PC-9 (cell line): ENCODE measurements around the gene TMEM92. TPM values are rescaled to one million over a fixed set of nuclear protein-coding genes. Genes with fewer than 3 reads are reported as not detected.

ENCODE experiments used
- BruUV-seq: library from RNA; stranded (reverse); fragments of 400-500 nt; replicated peaks from 2 replicates; lab custom pipeline; 2021; lab: Mats Ljungman, UMichigan
- CTCF ChIA-PET: fragments of 300-600 bp; sonication (Branson Sonifier 250); formaldehyde crosslinking; loops from one replicate; lab custom pipeline; 2022; ENCODE audit warnings: antibody characterized with exemption; lab: Charles Lee
- POLR2A ChIA-PET: fragments of 300-600 bp; sonication (Branson Sonifier 250); formaldehyde crosslinking; loops from one replicate; lab custom pipeline; 2022; ENCODE audit warnings: antibody characterized with exemption; ENCODE audit not compliant: unreplicated experiment; lab: Charles Lee
- DNase-seq, 2 experiments: peaks; one replicate each; pipeline versions ENCODE4 v3.0.0 to v3.0.0-alpha.2; 2015 to 2022; ENCODE audit warnings: mixed read lengths in 1 of 2
- H2AFZ ChIP-seq: fragments of 200-600 bp; sonication (generic); 2 replicates; pipeline ENCODE4 v1.8.1; 2017; ENCODE audit warnings: antibody characterized with exemption
- H3F3A ChIP-seq: fragments of 200-600 bp; sonication (generic); 2 replicates; pipeline ENCODE4 v1.8.1; 2017; ENCODE audit warnings: antibody characterized with exemption, mild to moderate bottlenecking, low read depth; ENCODE audit not compliant: insufficient read depth
- H3K27ac ChIP-seq: fragments of 200-600 bp; sonication (generic); 2 replicates; pipeline ENCODE4 v1.6.1; 2016; ENCODE audit warnings: mixed run types
- H3K27me3 ChIP-seq: fragments of 200-600 bp; sonication (generic); 2 replicates; pipeline ENCODE4 v1.6.1; 2016; ENCODE audit warnings: low read depth, mixed run types; ENCODE audit not compliant: insufficient read depth
- H3K36me3 ChIP-seq: fragments of 200-600 bp; sonication (generic); 2 replicates; pipeline ENCODE4 v1.6.1; 2016; ENCODE audit warnings: low read depth, mixed run types
- H3K4me1 ChIP-seq: fragments of 200-600 bp; sonication (generic); replicated peaks from 2 replicates; pipeline ENCODE4 v1.6.1; 2016; ENCODE audit warnings: mixed run types; ENCODE audit not compliant: insufficient read depth
- H3K4me2 ChIP-seq: fragments of 200-600 bp; sonication (generic); 2 replicates; pipeline ENCODE4 v1.6.1; 2017; ENCODE audit warnings: mixed run types
- H3K4me3 ChIP-seq: fragments of 200-600 bp; sonication (generic); 2 replicates; pipeline ENCODE4 v1.6.1; 2016; ENCODE audit warnings: mixed run types
- H3K79me2 ChIP-seq: fragments of 200-600 bp; sonication (generic); 2 replicates; pipeline ENCODE4 v1.6.1; 2017; ENCODE audit warnings: low read depth, mixed run types
- H3K9me2 ChIP-seq: fragments of 200-600 bp; sonication (generic); 2 replicates; pipeline ENCODE4 v1.8.1; 2017; ENCODE audit warnings: mild to moderate bottlenecking; ENCODE audit not compliant: insufficient read depth
- H3K9me3 ChIP-seq: fragments of 200-600 bp; sonication (generic); 2 replicates; pipeline ENCODE4 v1.8.1; 2016; ENCODE audit warnings: low read depth; ENCODE audit not compliant: insufficient read depth
- H4K20me1 ChIP-seq: fragments of 200-600 bp; sonication (generic); 2 replicates; pipeline ENCODE4 v1.8.1; 2017; ENCODE audit not compliant: insufficient read depth
- CTCF ChIP-seq: fragments of 200-600 bp; sonication (generic); conservative IDR thresholded peaks from 2 replicates; pipeline ENCODE4 v1.6.1; 2017; ENCODE audit warnings: mixed run types, antibody characterized with exemption, mild to moderate bottlenecking, moderate library complexity
- EZH2 ChIP-seq: fragments of 200-600 bp; sonication (generic); IDR thresholded peaks from 2 replicates; pipeline ENCODE4 v1.8.0; 2017; ENCODE audit warnings: antibody characterized with exemption, low read depth
- intact Hi-C: fragments of 100-400 bp; cut with micrococcal nuclease; formaldehyde crosslinking; loops from one replicate; pipeline ENCODE4 v1.10.0; 2022; ENCODE audit not compliant: unreplicated experiment
- total RNA-seq: library from RNA; stranded (reverse); gene quantifications from 2 replicates; pipeline ENCODE4 v1.2.3, GENCODE V29; 2021

The TMEM92 gene
- total RNA-seq, 1 experiment from 2014 or later, result 16.6 TPM

DNA sequence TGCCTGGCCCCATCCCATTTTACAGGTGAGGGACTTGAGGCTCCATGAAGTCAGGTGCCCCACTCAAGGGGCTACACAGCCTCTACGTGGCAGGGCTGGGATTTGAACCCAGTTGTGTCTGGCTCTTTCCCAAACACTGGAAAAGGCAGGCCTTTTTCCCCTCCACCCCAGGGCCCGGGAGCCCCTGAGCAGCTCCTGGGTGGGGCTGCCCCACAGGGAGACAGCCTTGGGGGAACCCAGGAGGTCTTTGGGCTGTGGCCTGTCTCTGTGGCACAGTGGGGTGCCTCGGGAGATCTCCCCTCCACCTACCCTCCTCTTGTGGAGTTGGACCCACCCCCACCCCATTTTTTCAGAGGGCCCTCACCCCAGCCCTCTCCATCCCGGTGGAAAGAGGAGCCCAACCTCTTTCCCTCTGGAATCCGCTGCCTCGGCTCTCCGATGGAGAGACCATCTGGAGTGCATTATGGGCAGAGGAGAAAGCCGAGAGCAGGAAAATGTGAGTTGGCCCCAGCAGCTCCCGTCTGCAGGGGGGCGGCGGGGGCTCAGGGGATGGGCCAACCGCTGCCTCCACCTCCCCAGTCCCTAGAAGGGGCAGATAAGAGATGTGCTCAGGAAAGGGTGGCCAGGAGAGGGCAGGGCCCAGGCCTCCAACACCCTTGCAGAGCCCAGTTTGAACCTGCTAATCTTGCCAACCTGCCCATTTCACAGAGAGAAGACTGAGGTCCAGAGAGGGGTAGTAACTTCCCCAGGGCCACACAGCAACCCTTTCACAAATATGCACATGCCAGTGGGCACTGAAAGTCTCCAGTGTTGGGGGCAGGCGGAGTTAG lies 15.4 kb upstream of the TMEM92 start:
- Histone ChIP-seq H2AFZ (no peak overlapping the region), H3K4me1 (0 out of 2 replicates have a peak, but pooled peaks cover 5% of the 10 kb centered on the region), H4K20me1 (no peaks in the 10 kb centered on the region), H3F3A (no peaks in the 10 kb centered on the region), H3K79me2 (no peaks in the 10 kb centered on the region), H3K9me2 (no peaks in the 10 kb centered on the region), H3K27me3 (peaks cover 7% of the 10 kb centered on the region; the same call in 1 of the 2 replicates), H3K36me3 (no peaks in the 10 kb centered on the region), H3K9me3 (no peaks in the 10 kb centered on the region), H3K4me3 (no peak overlapping the region), H3K27ac (no peak overlapping the region), H3K4me2 (no peak overlapping the region)
- CTCF ChIA-PET, result no interaction called here
- BruUV-seq, result no TSS peak
- intact Hi-C loops, result no loop called here
- POLR2A ChIA-PET, result interaction anchor here (0.7 kb wide), 1 partner anchor 269 kb away, joined by 5 read pairs; no protein-coding TSS in a partner anchor
- TF ChIP-seq CTCF, result no peak
- TF ChIP-seq EZH2, result no peak
- no peak for DNase-seq

DNA sequence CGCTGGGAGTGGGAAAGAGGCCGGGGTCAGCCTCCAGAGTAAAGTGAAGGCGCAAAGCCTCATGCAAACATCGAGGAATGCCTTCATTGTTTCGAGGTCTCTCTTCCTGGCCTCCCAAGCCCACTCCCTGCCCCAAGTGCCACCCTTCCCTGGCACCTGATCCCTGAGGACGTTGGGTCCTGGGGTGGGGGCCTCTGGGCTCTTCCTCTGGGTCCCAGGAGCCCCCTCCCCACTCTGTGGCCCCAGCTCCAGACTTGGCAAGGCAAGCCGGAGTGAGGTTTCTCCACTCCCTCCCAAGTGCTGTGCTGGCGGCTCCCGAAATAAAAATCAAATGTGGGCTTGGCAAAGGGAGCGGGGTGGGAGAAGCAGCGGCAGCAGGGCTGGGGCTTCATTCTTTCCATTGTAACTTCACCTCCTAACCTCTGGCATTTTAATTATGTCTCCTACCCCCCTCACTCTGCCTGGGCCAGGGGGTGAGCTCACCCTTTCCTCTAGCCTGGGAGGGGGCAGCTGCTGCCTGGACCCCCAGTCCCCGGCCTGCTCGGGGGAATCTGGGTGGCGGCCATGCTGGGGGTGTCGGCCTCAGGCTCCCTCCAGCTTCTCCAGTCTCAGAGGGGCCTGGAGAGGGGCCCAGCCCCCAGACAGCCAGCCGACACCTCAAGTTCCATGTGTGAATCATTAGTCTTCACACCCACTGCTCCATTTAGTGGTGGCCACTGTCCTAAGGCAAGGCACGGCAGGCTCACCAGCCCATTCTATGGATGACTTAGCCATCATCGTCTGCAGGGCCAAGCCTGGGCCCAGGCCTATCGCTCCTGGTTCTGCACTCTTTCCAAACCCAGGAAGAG lies 14.6 kb upstream of the TMEM92 start:
- Histone ChIP-seq H3K9me3 (no peaks in the 10 kb centered on the region), H3K27ac (no peak overlapping the region), H4K20me1 (no peaks in the 10 kb centered on the region), H3F3A (no peaks in the 10 kb centered on the region), H3K4me1 (0 out of 2 replicates have a peak, but pooled peaks cover 5% of the 10 kb centered on the region), H3K9me2 (no peaks in the 10 kb centered on the region), H3K36me3 (no peaks in the 10 kb centered on the region), H3K27me3 (peaks cover 7% of the 10 kb centered on the region; the same call in 1 of the 2 replicates), H3K4me3 (no peak overlapping the region), H2AFZ (no peak overlapping the region), H3K79me2 (no peaks in the 10 kb centered on the region), H3K4me2 (no peak overlapping the region)
- no peak for TF ChIP-seq CTCF
- no peak for TF ChIP-seq EZH2
- no TSS peak for BruUV-seq
- ChIA-PET POLR2A (interaction anchor here (0.7 kb wide), 1 partner anchor 270 kb away, joined by 5 read pairs; no protein-coding TSS in a partner anchor), CTCF (no interaction called here)
- intact Hi-C loops, result no loop called here
- no peak for DNase-seq

GRCh38 chr17:50260501-50260911 lies 13.8 kb upstream of the TMEM92 start:
- TF ChIP-seq CTCF, result no peak
- no peak for TF ChIP-seq EZH2
- no peaks in the 10 kb centered on the region for H3K79me2 ChIP-seq
- no peak overlapping the region for H3K27ac ChIP-seq
- H3F3A ChIP-seq, result no peaks in the 10 kb centered on the region
- H3K36me3 ChIP-seq, result no peaks in the 10 kb centered on the region
- intact Hi-C loops, result no loop called here
- no peak overlapping the region for H3K4me3 ChIP-seq
- H3K9me3 ChIP-seq, result no peaks in the 10 kb centered on the region
- DNase-seq, result no peak
- no peaks in the 10 kb centered on the region for H3K9me2 ChIP-seq
- H4K20me1 ChIP-seq, result no peaks in the 10 kb centered on the region
- ChIA-PET CTCF (no interaction called here), POLR2A (no interaction called here)
- H3K4me1 ChIP-seq, result 0 out of 2 replicates have a peak, but pooled peaks cover 5% of the 10 kb centered on the region
- no TSS peak for BruUV-seq
- no peak overlapping the region for H3K4me2 ChIP-seq
- H3K27me3 ChIP-seq, result peaks cover 7% of the 10 kb centered on the region; the same call in 1 of the 2 replicates
- no peak overlapping the region for H2AFZ ChIP-seq
